Cerebellar nuclear complex (tissue), 1 donor: ENCODE measurements around the gene COL24A1.

Experiments used
- DNase-seq, 2 experiments: peaks; one replicate each; lab custom pipeline; 2025; lab: John Stamatoyannopoulos, UW

COL24A1 gene

DNA sequence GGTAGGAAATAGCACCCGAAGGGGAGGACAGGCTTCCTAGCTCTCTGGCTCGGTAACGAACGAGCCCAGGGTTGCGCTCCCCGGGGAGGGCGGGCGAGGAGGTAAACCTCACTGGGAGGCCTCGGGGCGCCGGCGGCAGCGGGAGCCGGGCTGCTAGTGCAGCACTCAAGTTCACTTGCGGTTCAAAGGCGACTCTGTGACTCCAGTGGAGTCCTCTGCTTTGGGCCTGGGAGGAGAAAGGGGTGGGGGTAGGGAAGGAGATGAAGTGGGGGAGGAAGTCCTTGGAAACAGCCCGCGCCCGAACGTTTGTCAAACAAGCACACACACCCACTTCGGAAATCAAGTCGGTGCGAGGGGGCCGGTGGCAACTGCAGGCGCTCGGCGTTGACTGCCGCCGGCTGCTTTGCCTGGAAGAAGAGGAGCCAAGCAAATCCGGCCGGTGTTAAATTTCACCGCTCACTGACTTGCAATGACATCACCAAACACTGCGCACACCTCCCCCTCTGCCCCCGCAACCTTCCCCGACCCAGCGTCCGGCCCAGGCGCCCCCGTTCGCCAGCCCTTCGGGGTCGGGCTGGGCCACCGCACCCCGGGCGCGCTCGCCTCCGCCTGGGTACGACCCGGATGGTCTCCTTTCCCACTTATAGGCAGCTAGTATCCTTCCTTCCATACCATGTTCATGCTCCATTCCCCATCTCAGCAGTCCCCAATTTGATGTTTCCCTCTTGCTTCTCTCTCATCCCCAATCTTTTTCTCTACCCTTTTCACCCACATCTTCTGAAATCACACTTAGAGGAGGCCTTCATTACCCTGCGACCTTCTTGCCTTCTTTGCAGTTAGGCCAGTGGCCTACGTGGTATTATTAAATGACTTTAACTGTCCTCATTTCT is at the start of gene COL24A1:
Gene COL24A1 (minus strand): TSS at position 207 of the 890 bp plus-strand sequence. CDS start 376 bp downstream, outside the sequence.
- DNase-seq = no peak

DNA sequence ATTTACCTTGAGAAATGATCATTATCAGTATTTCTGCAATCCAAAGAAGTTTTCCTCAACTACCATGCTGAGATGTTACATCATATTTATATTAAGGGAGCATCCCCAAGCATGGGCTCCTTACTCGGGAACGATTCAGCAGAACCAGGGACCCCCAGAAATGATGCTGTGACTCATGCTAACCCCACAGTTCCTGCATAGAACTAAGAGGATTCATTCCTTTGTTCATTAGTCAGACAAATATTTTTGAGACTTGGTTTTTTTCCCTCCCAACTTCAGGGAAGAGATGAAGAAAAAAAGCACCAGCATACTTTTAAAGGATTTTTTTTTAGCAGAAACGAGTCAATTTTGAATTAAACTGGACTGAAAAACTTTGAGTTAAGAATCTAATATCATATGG is 49.2 kb upstream of the COL24A1 start:
- no peak for DNase-seq

DNA sequence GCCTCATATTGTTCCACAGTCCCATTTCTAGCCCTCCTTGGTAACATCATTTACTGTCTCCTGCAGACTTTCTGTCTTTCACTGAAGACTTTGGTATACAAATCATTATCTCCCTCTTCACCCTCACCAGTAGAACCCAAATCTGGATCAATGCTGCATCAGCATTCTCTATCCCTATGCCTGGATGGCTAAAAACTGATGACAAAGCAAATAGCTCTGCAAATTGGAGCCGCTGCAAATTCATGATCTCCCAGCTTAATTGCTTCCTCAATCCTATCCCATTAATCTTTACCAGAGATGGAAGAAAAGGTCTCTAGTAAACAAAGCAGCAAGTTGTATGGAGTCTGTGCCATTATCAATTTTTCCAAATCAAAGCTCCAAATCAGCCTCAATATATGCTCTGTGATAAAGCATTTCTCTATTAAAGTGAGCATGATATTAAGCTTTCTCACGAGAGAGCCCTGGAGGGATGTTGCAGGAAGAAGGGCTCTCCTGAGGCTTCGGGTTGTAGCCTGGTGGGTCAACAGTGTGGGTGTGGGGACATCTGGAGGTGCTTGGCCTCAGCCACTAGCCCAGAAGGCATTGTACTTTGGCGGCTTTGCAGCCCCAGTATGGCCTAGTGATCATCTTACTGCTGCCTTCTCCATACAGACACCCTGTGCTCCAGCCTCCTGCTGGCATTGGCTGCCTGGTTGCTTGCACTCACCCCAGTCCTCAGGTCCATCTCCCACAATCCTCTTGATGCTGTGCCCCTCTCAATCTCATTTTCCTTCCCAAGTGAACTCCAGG is 46.2 kb upstream of the COL24A1 start:
- no peak for DNase-seq

DNA sequence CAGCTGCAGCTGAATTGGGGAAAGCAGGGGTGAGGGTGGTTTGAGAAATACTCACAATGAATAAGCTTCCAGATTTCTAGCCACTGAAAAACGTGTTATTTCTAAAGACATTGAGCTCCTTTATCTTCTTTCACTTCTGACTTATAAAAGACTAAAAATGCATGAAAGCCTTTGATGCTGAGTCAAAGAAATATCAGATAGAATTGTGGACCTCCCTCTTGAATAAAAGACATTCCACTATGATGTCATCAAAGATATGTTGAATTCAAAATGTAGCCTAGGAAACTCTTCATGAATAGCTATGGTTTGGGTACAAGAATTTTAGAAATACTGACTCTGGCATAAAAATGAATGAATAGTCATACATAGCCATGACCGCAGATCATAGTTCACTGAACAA is 44.7 kb upstream of the COL24A1 start:
- no peak for DNase-seq

DNA sequence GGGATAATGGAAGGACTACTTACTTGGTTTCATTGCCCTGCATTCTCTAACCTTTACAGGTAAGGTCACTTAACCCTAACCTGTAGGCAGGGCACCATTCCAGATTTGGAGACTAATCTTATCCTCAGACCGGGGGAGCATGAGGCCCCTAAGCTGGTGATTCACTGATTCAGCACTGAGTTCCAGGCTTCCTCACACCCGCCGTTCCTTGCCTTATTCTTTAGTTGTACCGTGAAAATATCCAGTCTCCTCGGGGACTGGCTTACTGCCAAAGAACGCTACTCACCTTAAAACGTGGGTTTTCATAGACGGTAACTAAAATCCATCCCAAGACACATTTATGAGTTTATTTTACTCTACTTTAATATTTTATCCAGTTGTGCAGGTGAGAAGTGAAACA is 44.3 kb upstream of the COL24A1 start:
- DNase-seq = no peak

DNA sequence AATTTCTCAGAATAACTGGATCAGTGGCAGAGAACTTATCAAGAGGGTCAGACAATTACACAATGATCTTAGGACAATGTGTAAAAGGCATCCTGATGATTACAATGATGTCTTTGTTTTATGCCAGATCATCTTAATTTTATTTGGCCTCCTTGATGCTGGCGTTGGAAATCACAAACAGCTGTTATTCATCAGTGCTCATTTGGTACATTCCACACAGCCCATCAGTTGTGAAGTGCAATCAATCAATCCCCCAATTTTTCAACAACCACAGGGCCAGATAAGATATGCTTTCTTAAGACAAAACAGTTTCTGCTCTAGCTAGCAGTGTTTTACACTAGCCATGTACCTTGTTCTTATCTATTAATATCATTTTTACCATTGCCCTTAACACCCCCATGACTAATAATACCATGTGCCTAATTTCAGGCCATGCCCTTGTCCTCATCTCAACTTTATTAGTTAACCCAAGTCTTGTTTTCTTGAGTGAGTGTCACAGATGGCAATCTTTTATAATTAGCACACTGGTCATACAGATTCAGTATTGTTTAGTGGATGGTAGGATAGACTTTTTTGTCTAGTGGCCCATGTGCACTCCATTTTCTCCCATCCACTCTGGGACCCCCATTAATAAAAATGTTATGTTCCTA is 40.8 kb upstream of the COL24A1 start:
- no peak for DNase-seq

DNA sequence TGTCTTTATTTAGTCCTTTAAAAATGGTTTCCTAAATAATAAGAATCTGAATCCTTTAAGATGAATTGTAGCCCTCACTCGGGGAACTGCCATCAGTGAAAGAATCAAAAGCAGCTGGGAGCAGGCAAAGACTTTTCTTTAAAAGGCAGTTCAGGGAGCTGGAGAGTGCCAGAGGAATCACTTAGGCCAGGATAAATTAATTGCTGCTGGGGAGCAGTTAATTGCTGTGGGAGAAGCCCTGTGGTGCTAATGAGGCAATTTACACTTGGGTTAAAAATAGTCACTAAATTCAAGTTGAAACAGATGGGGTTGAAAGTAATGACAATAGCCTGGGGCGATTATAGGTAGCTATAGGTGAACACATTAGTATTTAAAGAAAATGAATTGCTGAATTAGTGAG is 38.7 kb upstream of the COL24A1 start:
- DNase-seq = no peak

DNA sequence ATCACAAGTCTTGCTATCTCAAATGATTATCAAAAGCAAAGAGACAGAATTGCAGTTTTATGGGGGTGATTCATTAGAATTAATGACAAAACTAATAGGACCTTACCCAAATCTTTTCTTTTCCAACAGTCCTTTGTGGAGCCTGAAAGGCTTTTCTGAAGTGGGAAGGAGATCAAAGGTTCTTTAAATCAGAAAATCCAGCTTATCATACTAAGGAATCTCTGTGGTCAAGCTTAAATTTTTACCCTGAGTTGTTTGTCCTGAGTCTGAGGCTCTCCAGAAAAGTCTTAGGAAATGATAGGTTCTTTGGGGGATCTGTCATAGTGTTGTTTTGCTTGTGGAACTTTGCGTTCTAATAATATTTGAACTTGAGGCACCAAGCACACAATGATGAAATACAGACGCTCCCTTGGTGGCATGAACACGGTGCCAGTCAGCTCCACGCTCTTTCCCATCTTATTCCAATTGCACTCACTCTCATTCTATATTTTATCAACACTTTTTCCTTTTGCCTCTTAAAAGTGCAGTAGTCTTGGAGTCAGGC is 38.0 kb upstream of the COL24A1 start:
- DNase-seq = no peak

DNA sequence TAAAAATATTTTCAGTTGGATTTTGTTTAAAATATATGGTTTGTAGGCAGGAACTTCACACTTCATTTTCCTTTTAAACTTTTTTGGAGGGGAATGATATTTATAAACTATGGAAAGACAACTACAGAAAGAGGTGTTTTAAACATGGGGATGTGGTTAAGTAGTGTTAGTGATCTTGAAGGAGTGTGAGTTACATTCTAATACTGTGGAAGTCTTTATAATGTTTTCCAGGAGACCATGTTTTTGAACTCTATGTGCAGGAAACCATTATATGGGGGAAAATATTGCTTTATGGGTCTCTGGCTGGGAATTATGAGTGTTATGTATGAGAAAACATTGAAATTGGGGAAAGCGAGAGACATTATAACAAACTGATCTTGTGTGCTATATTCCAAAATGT is 35.8 kb upstream of the COL24A1 start:
- DNase-seq = no peak

DNA sequence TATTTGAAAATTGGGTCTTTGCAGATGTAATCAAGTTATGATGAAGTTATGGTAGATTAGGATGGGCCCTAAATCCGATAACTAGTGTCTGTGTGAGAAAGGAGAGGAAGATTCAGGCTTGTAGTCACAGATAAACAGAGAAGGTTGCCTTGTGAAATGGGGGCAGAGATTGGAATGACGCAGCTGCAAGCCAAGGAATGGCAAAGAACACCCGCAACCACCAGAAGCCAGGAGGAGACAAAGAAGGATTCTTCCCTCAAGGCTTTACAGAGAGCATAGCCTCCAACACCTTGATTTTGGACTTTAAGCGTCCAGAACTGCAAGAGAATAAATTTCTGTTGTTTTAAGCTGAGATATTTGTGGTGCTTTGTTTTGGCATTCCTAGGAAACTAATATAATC is 35.4 kb upstream of the COL24A1 start:
- DNase-seq = no peak

DNA sequence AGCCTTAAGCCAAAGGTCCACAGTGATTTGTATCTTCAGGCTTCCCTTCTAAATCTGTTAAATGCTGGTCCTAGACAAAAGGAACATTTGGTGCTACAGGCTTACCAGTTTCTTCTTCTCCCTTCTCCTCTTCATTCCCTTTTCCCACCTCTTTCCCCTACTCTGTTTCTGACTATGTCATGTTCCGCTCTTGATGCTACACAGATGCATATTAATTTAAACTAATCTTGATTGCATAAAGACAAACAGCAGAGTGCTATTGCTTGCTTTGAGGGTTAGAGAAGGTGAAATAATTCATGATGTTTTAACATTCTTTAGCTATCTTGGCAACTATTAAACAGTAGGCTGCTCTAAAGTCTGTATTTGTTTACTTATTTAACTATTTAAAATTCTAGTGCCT is 34.3 kb upstream of the COL24A1 start:
- no peak for DNase-seq

DNA sequence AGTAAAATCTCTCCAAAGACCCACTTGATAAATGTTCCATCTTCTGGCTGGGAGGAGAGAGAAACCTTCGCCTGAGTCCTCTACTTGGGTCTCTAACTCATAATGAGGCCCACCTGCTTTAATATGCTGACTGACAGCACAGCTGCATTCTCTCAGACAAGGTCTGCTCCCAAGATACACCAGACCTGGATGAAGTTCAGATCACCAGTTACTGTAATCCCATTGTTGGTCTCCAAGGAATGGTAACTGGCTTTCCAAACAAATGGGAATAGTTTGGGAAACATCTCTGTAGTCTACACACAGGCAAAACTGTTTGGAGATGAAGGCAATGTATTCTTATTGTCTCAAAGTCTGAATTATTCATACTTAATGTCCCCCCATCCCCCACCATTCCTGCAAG is 27.9 kb upstream of the COL24A1 start:
- no peak for DNase-seq

DNA sequence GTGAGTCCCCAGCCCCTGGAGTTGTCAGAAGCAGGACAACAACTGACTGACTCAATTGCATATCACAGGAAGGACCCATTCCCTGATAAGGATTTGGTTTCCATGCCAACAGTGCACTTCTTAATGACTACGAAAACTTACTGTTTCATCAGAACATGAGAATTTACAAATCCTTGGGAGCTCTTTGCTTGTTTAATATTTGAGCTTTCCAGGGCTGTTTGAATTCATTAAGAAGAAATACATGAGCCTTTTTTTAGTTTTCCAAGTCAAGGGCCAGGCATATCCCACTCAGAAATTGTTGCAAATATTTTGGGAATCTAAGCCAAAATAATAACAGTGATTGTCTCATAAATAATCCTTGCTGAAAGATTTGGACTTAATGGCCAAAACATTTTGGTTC is 27.2 kb upstream of the COL24A1 start:
- no peak for DNase-seq

DNA sequence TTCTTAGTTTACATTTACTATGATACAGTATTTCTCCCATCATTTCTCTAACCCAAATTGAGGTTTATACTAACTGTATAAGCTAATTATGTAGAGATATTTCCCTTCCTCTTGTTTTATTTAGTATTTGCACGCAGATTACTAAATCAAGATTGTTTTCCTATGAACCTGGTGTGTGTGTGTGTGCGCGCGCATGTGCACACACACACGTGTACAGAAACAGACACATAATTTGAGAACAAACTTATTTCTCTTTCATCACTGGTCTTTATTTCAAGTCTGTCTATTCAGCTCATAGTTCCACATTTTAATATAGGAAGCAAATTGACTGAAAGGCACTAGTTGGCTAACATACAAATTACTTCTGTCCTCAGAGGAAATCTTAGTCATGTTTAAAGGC is 19.7 kb upstream of the COL24A1 start:
- DNase-seq = no peak

DNA sequence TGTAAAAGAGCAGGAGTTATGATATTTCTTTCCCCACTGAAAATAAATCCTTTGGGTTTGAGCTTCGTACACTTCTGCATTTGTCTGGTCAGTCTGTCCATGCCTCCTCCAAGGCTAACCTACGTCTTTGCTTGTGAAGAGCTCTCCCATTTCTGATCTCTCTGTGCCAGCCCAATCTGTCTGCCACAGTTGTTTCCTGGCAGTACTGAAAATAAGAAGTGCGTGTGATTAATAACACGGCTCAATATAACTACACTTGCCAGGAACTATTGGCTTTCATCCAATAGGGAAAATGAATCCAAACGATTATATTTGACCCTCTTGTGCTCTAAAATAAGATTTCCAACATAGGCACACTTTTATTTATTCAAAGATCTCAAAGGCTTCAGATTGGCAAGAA is 19.2 kb upstream of the COL24A1 start:
- DNase-seq = no peak

DNA sequence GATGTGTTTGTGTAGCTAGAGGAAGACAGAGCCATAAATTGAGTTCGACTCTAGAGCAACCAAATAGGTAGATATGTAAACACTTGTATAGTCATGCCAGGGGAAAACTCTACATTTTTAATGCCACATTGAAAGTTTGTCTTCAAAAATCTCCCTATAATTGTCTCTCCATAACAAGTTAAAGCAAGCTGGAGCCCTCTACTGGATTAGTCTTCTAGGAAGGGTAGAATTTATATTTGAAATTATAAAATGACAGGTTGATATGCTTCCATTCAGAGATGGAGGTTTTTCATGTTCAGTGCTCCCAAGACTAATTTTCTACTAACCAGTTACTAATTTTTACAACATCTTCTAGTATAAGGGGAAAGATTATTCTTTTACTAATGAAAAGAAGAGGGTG is 13.1 kb upstream of the COL24A1 start:
- DNase-seq = no peak

DNA sequence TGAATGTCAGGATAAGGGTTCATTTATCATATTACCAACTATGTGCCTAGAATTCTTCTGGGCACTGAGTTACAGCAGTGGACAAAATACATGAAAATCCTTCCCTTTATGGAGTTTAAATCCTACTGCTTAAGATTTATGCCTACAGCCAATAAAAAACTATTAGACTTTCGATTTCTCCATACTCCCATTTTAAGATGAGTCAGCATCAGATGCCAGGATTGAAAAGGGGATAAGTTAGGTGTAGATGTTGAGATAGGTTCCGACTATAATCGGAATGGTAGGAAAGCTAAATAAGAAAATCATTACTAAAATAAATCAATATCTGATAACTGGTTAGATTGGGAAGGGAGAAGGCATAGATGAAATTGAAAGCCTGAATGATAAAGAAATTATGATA is 3.2 kb upstream of the COL24A1 start:
- no peak for DNase-seq

DNA sequence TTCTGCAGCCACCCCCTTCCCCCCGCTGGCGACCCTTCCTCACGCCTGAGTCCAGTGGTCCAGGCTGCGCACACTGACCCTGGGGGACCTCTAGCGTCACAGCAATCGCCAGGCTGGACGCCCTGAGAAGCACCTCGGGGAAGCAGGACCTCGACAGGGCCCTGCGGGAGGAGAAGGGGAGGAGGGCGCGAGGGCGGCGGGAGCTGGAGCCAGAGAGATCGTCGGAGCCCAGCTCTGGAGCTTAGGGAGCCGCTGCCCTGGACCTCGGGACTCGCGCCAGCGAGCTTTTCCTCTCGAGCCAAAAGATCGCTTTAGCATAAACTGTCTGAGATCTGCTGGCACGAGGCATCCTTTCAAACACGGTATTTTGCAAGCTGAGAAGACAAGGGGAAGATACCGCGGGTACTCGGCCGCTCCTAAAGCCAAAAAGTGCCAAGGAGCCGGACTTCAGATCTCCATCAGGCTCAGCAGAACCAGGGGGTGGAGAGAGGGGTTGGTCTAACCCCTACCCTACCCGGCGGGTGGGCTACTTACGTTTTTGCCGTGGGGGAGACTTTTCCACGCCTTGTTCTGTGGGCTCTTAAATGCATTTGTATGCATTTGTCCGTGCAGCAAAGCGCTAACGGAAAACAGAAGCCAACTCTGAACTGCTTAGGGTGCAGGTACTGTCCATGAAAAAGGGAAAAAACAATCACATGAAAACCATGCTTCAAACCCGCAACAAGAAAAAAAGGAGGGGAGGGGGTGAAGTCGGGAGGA is 586 bp downstream of the COL24A1 start:
- no peak for DNase-seq

DNA sequence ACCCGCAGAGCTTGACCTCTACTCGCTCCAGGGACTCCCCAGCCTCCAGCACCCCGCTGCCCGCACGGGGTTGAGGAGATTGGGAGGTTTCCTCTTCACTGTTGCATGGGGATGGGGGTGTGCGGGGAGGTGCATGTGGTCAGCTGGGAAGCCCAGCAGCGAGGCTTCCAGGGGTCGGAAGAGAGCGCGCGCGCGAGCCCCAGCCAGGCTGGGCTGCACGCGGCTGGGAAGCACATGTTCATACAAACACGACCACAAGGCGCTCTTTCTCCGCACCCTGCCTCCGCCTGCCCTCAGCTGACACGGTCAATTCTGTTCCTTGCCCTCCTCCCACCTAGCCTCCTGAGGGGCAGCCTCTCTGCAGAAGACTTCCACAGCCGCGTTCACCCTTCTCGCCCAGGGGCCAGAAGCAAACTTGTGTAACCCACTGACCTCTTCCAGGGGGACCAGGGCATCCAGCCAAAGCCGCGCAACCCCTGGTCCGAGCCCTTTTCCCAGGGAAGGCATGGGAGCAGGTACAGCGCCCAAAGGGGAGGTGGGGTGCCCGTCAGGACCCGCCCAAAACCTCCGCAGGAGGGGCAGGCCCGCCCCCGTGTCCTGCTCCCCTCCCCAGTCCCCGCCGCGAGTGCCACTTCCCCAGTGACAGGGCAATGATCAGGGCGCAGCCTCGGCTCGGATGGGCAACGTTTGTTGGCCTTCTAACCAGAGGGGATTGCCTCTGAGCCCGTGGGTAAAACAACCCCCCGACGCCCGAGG is 1.3 kb downstream of the COL24A1 start:
- no peak for DNase-seq

DNA sequence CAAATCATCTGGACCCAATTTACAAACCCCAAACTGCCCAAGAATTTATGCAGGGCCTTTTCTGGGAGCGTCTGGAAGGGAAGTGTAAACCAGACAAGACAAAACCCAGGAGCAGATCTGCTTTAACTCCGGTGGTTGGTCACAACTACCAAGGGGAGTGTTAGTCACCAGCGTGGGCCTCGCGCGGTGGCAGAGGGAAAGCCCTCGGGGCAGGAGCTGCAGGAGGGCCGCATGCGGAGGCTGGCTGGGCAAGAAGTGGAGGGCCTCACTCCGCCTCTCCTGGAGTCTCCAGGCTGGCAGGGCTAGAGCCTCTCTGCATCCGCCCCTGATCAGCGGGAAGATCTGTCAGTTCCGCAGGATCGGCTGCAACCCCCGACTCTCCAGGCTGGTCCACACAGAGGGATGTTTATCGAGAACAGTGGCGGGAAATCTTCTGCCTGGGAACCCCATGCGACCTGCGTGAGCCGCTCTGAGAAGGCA is 2.0 kb downstream of the COL24A1 start:
- DNase-seq = no peak

DNA sequence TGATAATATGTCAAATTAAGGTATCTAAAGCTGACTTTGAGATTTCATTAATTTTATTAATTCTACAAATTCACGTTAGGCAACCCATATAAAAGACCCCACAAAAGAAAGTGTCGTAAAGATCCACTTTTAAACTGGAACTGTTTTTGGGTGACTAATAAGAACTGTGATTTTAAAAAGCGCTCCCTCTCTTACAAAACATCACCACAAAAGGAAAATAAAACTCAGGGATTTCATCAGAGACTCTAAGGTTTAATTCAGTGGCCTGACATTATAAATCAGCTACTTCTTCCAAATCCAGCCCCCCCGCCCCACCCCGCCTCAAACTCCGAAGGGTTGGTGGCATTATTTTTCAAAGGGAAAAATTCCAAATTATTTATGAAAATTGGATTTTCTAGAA is 2.7 kb downstream of the COL24A1 start:
- no peak for DNase-seq
